Mucosa of rectum (tissue), 2 donors: ENCODE data around the gene TTC6.

Experiments
- H3K27ac ChIP-seq, 2 donors: one replicate each; pipeline ENCODE4 v1.7.0; 2013; ENCODE audit warnings: inconsistent platforms in 2 of 2, low read depth in 2 of 2, low read length in 2 of 2
- H3K27me3 ChIP-seq, 2 donors: one replicate each; pipeline ENCODE4 v1.7.0; 2013; ENCODE audit warnings: low read length in 2 of 2; ENCODE audit not compliant: control insufficient read depth in 2 of 2, insufficient read depth in 2 of 2
- H3K36me3 ChIP-seq, 2 donors: one replicate each; pipeline ENCODE4 v1.7.0; 2013; ENCODE audit warnings: low read length in 2 of 2; ENCODE audit not compliant: control insufficient read depth in 2 of 2, insufficient read depth in 2 of 2
- H3K4me1 ChIP-seq, 2 donors: one replicate each; pipeline ENCODE4 v1.7.0; 2013; ENCODE audit warnings: low read length in 2 of 2, mild to moderate bottlenecking in 1 of 2; ENCODE audit not compliant: control insufficient read depth in 2 of 2, insufficient read depth in 2 of 2
- H3K4me3 ChIP-seq, 2 donors: one replicate each; pipeline ENCODE4 v1.7.0; 2013; ENCODE audit warnings: low read length in 2 of 2
- H3K9ac ChIP-seq, 2 donors: one replicate each; pipeline ENCODE4 v1.7.0; 2013; ENCODE audit warnings: low read length in 2 of 2, low read depth in 1 of 2, mild to moderate bottlenecking in 1 of 2
- H3K9me3 ChIP-seq, 2 donors: one replicate each; pipeline ENCODE4 v1.7.0; 2013; ENCODE audit warnings: low read length in 2 of 2; ENCODE audit not compliant: control insufficient read depth in 2 of 2
- donor health status: healthy.
- donor health status: Normal muscosa, but diverticular disease.

Gene TTC6

DNA sequence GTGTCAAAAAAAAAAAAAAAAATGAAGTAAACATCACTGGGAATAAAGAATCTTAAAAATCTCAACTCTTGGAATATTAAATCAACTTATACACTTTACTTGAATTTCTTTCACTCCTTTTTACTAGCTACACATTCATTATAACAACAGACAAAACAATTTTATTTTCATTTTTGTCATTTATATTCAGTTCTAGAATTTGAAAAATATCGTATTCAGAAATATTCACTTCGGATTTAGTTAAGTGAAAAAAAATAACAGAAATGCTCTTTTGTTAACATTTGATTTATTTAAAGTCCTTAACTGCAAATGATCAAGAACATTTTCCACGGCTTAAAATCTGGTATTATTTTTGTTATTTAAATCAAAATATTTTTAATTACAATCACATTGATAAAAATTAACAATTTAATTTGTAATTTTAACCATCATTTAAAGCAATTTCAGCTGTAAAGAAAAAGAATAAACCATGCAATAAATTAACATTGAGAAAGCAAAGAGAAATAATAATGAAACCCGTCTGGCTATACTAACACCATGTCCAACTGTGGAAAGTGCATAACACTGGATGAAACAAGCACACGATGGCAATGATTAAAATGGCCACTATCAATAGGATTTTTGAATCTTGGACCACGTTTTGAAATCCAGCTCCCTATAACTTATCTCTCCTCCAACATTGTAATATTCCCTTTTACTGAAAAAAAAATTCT, 5.6 kb upstream of the TTC6 start:
- peak overlapping the region; percentile 78 to 83 for H3K4me3 ChIP-seq
- peak overlapping the region; percentile 74 to 91 for H3K9ac ChIP-seq
- H3K4me1 ChIP-seq: peaks cover 0 to 8% of the 10 kb centered on the region in 2 donors
- no peaks in the 10 kb centered on the region for H3K9me3 ChIP-seq
- H3K27ac ChIP-seq: peak overlapping the region; percentile 89 to 96
- H3K36me3 ChIP-seq: no peaks in the 10 kb centered on the region
- peaks cover 8 to 18% of the 10 kb centered on the region in 2 donors for H3K27me3 ChIP-seq

GRCh38 chr14:37590428-37591139, 4.8 kb upstream of the TTC6 start:
- Histone ChIP-seq H3K27me3 (peaks cover 8 to 15% of the 10 kb centered on the region in 2 donors), H3K36me3 (no peaks in the 10 kb centered on the region), H3K9me3 (no peaks in the 10 kb centered on the region), H3K4me3 (peak overlapping the region; percentile 78 to 83), H3K4me1 (peaks cover 0 to 8% of the 10 kb centered on the region in 2 donors), H3K27ac (peak overlapping the region; percentile 72 to 96), H3K9ac (peak overlapping the region; percentile 29 to 91)

- Histone ChIP-seq H3K9ac (peak overlapping the region; percentile 29 to 91), H3K9me3 (no peaks in the 10 kb centered on the region), H3K4me1 (peaks cover 2 to 9% of the 10 kb centered on the region in 2 donors), H3K27me3 (peaks cover 9 to 12% of the 10 kb centered on the region in 2 donors), H3K27ac (peak overlapping the region; percentile 72 to 96), H3K36me3 (no peaks in the 10 kb centered on the region), H3K4me3 (peak overlapping the region; percentile 78 to 83)
These were observed 4.0 kb upstream of the TTC6 start for GRCh38 chr14:37591311-37591940.

GRCh38 chr14:37591941-37592481, 3.4 kb upstream of the TTC6 start:
- peak overlapping the region; percentile 72 to 96 for H3K27ac ChIP-seq
- H3K9ac ChIP-seq: peak overlapping the region; percentile 63 to 91
- H3K9me3 ChIP-seq: no peaks in the 10 kb centered on the region
- peak overlapping the region; percentile 81 to 83 for H3K4me3 ChIP-seq
- peaks cover 12% of the 10 kb centered on the region in 2 donors for H3K27me3 ChIP-seq
- H3K36me3 ChIP-seq: no peaks in the 10 kb centered on the region
- peaks cover 6 to 9% of the 10 kb centered on the region in 2 donors for H3K4me1 ChIP-seq

DNA sequence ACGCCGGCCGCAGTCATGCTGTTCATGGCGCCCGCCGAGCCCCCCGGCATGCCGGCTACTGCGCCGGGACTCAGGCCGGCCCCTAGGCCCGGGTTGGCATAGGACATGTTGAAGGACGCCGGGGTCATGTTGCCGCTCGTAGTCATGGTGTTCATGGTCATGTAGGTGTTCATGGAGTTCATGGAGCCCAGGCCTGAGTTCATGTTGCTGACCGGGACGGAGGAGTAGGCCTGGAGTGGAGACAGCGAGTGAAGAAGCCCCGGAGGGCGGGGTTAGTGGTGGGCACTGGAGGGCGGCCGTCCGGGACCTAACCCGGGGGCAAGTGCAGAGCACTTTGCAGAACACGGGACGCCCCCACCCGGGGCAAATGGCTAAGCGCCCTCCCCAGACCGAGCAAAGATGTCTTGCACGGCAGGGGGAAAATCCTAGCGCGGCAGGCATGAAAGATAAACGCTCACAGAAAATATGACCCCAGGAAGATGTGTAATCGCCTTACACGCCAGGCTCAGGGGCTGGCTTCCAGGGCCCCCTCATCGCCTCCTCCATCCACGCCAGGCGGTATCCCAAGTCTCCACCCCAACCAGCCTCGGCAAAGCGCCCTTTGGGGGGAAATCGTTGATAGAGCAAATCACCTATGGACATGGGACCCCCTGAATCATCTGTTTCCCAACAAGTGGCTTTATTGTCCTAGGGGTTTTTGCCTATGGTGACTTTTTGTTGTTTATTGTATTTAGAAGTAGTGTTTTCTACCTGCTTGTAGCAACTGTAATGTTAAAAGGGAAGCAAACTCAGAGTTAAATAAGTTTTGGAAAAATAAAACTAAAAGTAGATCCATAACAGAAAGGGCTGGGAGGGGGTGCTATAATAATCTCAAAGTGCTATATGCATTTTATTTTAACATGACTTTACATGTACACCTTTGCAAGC, 2.7 kb upstream of the TTC6 start:
- Histone ChIP-seq H3K36me3 (no peaks in the 10 kb centered on the region), H3K27me3 (peaks cover 15 to 17% of the 10 kb centered on the region in 2 donors), H3K9me3 (no peaks in the 10 kb centered on the region), H3K4me3 (peak overlapping the region; percentile 81 to 83), H3K9ac (peak overlapping the region; percentile 80 to 91), H3K27ac (peak overlapping the region; percentile 72 to 96), H3K4me1 (peaks cover 10 to 13% of the 10 kb centered on the region in 2 donors)

DNA sequence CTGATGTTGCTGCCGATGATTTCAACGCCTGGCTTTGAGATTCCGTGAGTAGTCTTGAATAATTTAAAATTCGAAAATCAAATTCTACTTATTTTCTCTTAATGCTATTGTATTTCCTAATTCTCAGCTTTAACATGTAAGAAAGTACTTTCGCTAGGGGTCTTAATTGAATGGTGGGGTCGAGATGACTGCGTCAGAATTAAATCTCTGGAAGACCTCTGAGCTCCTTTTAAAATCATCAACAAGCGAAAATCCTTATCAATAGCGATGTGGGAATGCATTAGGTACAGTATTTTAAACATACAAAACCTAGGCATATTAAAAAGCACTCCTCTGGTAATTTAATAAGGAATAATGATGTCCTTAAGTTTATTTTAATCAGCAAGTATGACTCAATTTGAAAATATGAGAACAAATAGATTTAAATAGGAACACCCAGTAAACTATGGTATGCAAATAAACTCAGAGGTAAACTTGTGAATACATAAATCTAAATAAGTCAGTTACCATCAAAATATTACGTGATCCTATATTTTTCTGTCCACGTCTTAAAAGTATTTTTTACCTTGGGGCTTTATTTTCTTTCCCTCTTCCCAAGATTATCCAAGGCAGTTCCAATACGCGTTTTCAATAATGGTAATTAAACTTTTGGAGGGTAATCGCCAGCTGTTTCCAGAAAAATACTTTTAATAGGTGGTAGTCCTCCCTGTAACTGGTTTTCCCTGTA, 1.8 kb upstream of the TTC6 start:
- H3K4me1 ChIP-seq: peaks cover 13 to 22% of the 10 kb centered on the region in 2 donors
- H3K4me3 ChIP-seq: peak overlapping the region; percentile 81 to 83
- H3K9me3 ChIP-seq: no peaks in the 10 kb centered on the region
- H3K36me3 ChIP-seq: no peaks in the 10 kb centered on the region
- H3K27me3 ChIP-seq: peaks cover 18 to 20% of the 10 kb centered on the region in 2 donors
- peak overlapping the region; percentile 94 to 96 for H3K27ac ChIP-seq
- H3K9ac ChIP-seq: peak overlapping the region; percentile 80 to 91

GRCh38 chr14:37594238-37594970, 1.0 kb upstream of the TTC6 start:
- H3K4me3 ChIP-seq: peak overlapping the region; percentile 81 to 83
- no peaks in the 10 kb centered on the region for H3K36me3 ChIP-seq
- H3K27ac ChIP-seq: peak overlapping the region; percentile 94 to 96
- H3K9me3 ChIP-seq: no peaks in the 10 kb centered on the region
- peaks cover 20 to 23% of the 10 kb centered on the region in 2 donors for H3K27me3 ChIP-seq
- peak overlapping the region; percentile 80 to 91 for H3K9ac ChIP-seq
- peaks cover 13 to 23% of the 10 kb centered on the region in 2 donors for H3K4me1 ChIP-seq

DNA sequence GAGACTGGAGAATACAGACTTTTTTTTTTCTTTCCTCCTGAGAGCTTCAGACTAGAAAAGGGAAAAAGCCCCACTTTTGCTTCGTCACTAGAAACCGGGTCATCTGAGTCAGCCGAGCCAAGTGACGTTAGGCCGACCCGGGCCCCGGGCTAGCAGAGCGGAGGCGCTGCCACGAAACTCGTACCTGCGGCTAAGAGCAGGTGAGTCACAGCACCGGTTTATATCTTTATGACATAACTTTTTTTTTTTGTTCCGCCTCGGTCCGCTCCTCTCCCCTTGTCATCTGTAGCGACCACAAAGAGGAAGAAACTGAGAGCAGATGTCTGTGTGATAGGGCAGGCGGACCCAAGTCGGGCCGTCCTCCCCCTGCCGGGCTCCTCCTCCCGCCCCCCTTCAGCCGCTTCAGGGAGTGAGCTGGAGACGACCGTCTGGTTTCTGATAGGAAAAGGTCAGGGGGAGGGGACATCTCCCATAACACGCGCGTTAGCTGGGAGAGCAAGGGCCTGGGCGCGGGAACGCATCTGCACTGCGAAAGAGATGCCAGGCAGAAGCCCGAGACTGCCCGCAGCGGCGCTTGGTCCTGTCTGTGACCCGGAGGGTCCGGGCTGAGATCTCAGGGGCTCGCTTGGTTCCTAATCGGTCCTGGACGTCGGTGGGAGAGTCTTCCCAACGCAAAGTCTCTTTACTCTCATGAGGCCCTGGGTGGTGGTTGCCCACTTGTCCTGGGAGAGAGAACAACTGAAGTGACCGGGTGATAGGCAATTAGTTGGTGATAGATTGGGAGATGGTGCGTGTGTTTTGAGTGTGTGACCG, 586 bp downstream of the TTC6 start:
- Histone ChIP-seq H3K4me1 (peaks cover 13 to 33% of the 10 kb centered on the region in 2 donors), H3K27me3 (peaks cover 17 to 20% of the 10 kb centered on the region in 2 donors), H3K9me3 (no peaks in the 10 kb centered on the region), H3K36me3 (no peaks in the 10 kb centered on the region), H3K4me3 (peak overlapping the region; percentile 73 to 83), H3K27ac (peak overlapping the region; percentile 94 to 96), H3K9ac (peak overlapping the region; percentile 58 to 91)
